Parathyroid adenoma (tissue), 2 donors: ENCODE data around the gene SLC6A19.

Experiments used
- H2AFZ ChIP-seq: fragments of 300-600 bp; sonication (generic); one replicate; pipeline ENCODE4 v1.7.0; 2017; ENCODE audit warnings: antibody characterized with exemption, mild to moderate bottlenecking
- H3K27ac ChIP-seq: fragments of 300-600 bp; sonication (generic); one replicate; pipeline ENCODE4 v1.7.0; 2017
- H3K27me3 ChIP-seq: fragments of 300-600 bp; sonication (generic); one replicate; pipeline ENCODE4 v1.7.0; 2017; ENCODE audit warnings: low read length; ENCODE audit not compliant: control insufficient read depth, insufficient read depth
- H3K36me3 ChIP-seq: fragments of 300-600 bp; sonication (generic); one replicate; pipeline ENCODE4 v1.7.0; 2017; ENCODE audit warnings: low read length; ENCODE audit not compliant: control insufficient read depth, insufficient read depth
- H3K4me1 ChIP-seq: fragments of 300-600 bp; sonication (generic); one replicate; pipeline ENCODE4 v1.7.0; 2017; ENCODE audit warnings: control low read depth
- H3K4me2 ChIP-seq: fragments of 300-600 bp; sonication (generic); one replicate; pipeline ENCODE4 v1.7.0; 2017; ENCODE audit warnings: low read length
- H3K4me3 ChIP-seq: fragments of 300-600 bp; sonication (generic); one replicate; pipeline ENCODE4 v1.7.0; 2017; ENCODE audit warnings: low read depth, low read length
- H3K79me2 ChIP-seq: fragments of 300-600 bp; sonication (generic); one replicate; pipeline ENCODE4 v1.7.0; 2017; ENCODE audit warnings: control low read depth
- H3K9ac ChIP-seq: fragments of 300-600 bp; sonication (generic); one replicate; pipeline ENCODE4 v1.7.0; 2017; ENCODE audit warnings: mild to moderate bottlenecking
- H3K9me3 ChIP-seq: fragments of 300-600 bp; sonication (generic); one replicate; pipeline ENCODE4 v1.7.0; 2017; ENCODE audit warnings: low read length; ENCODE audit not compliant: control insufficient read depth
- CTCF ChIP-seq: fragments of 300-600 bp; sonication (generic); IDR thresholded peaks from one replicate; pipeline ENCODE4 v1.7.0; 2017; ENCODE audit warnings: antibody characterized with exemption, mild to moderate bottlenecking
- donor health status: primary hyperparathyroidism.

The SLC6A19 gene

GRCh38 chr5:1246711-1247431 is 45.5 kb downstream of the SLC6A19 start:
- H3K4me2 ChIP-seq, result no peak overlapping the region
- H3K27me3 ChIP-seq, result no peaks in the 10 kb centered on the region
- no peaks in the 10 kb centered on the region for H3K9me3 ChIP-seq

GRCh38 chr5:1247811-1248210 is 46.4 kb downstream of the SLC6A19 start:
- no peak overlapping the region for H3K27ac ChIP-seq
- no peak overlapping the region for H3K4me2 ChIP-seq
- H3K36me3 ChIP-seq, result no peaks in the 10 kb centered on the region
- no peak overlapping the region for H3K9ac ChIP-seq
- no peaks in the 10 kb centered on the region for H3K9me3 ChIP-seq
- no peak overlapping the region for H2AFZ ChIP-seq
- H3K4me3 ChIP-seq, result no peak overlapping the region
- no peaks in the 10 kb centered on the region for H3K4me1 ChIP-seq
- H3K27me3 ChIP-seq, result no peaks in the 10 kb centered on the region
- H3K79me2 ChIP-seq, result no peaks in the 10 kb centered on the region
- no peak for TF ChIP-seq CTCF

More at GRCh38 chr5:1246711-1247431, 45.5 kb downstream of the SLC6A19 start:
- Histone ChIP-seq H3K9ac (no peak overlapping the region), H3K79me2 (no peaks in the 10 kb centered on the region), H3K36me3 (no peaks in the 10 kb centered on the region), H3K4me3 (no peak overlapping the region), H2AFZ (no peak overlapping the region), H3K27ac (no peak overlapping the region), H3K4me1 (no peaks in the 10 kb centered on the region)
- no peak for TF ChIP-seq CTCF

GRCh38 chr5:1249366-1250280 is 48.2 kb downstream of the SLC6A19 start:
- no peak for TF ChIP-seq CTCF
- Histone ChIP-seq H3K27ac (no peak overlapping the region), H3K4me2 (no peak overlapping the region), H3K27me3 (no peaks in the 10 kb centered on the region), H3K9me3 (no peaks in the 10 kb centered on the region), H2AFZ (no peak overlapping the region), H3K4me1 (no peaks in the 10 kb centered on the region), H3K36me3 (no peaks in the 10 kb centered on the region), H3K79me2 (no peaks in the 10 kb centered on the region), H3K4me3 (no peak overlapping the region), H3K9ac (no peak overlapping the region)

GRCh38 chr5:1251678-1252580 is 50.5 kb downstream of the SLC6A19 start:
- H3K27ac ChIP-seq, result no peak overlapping the region
- no peaks in the 10 kb centered on the region for H3K27me3 ChIP-seq
- H3K79me2 ChIP-seq, result no peaks in the 10 kb centered on the region
- no peak overlapping the region for H3K4me2 ChIP-seq
- no peaks in the 10 kb centered on the region for H3K36me3 ChIP-seq
- no peak overlapping the region for H3K4me3 ChIP-seq
- H2AFZ ChIP-seq, result no peak overlapping the region
- no peaks in the 10 kb centered on the region for H3K9me3 ChIP-seq
- H3K9ac ChIP-seq, result no peak overlapping the region
- TF ChIP-seq CTCF, result no peak
- no peaks in the 10 kb centered on the region for H3K4me1 ChIP-seq
